Right renal pelvis (tissue), 4 donors: Measurements from ENCODE around the gene TPRA1. TPM values are rescaled to one million over a fixed set of nuclear protein-coding genes. Genes with fewer than 3 reads are reported as not detected.

Experiments used
- DNase-seq, 4 donors: peaks; one replicate each; pipeline ENCODE4 v3.0.0-alpha.2; 2013; ENCODE audit warnings: low read depth in 4 of 4, low spot score in 3 of 4, missing footprints in 1 of 4
- polyA plus RNA-seq, 4 donors: library from polyadenylated mRNA; unstranded; fragments of 120-200 nt; gene quantifications; one replicate each; pipeline ENCODE4 v1.2.1, GENCODE V29; 2013; ENCODE audit not compliant: insufficient read length in 4 of 4

Gene TPRA1
- polyA plus RNA-seq, 4 donors = 32.3 to 44.4 (median 37.9) TPM

- no peak for DNase-seq
Observed at GRCh38 chr3:127566833-127567232, 23.7 kb downstream of the TPRA1 start.

GRCh38 chr3:127565711-127566110 lies 24.8 kb downstream of the TPRA1 start:
- no peak for DNase-seq

GRCh38 chr3:127560051-127560787 lies 30.3 kb downstream of the TPRA1 start:
- DNase-seq = no peak

- no peak for DNase-seq
Observed at GRCh38 chr3:127556565-127556964, 34.0 kb downstream of the TPRA1 start.

- DNase-seq = no peak
Observed at GRCh38 chr3:127555108-127555507, 35.4 kb downstream of the TPRA1 start.

GRCh38 chr3:127552038-127552437 lies 38.5 kb downstream of the TPRA1 start:
- DNase-seq = no peak

GRCh38 chr3:127551178-127551577 lies 39.4 kb downstream of the TPRA1 start:
- no peak for DNase-seq

- no peak for DNase-seq
Observed at GRCh38 chr3:127550468-127551157, 39.9 kb downstream of the TPRA1 start.

GRCh38 chr3:127549826-127550467 lies 40.6 kb downstream of the TPRA1 start:
- no peak for DNase-seq

- peak in 3 of 4 donors; percentile 40 to 60 (median 57) for DNase-seq
Observed at GRCh38 chr3:127547761-127548605, 42.5 kb downstream of the TPRA1 start.

- DNase-seq = no peak
Observed at GRCh38 chr3:127546970-127547733, 43.4 kb downstream of the TPRA1 start.

GRCh38 chr3:127546554-127546953 lies 44.0 kb downstream of the TPRA1 start:
- no peak for DNase-seq

GRCh38 chr3:127545711-127546457 lies 44.6 kb downstream of the TPRA1 start:
- no peak for DNase-seq

- no peak for DNase-seq
Observed at GRCh38 chr3:127545216-127545615, 45.3 kb downstream of the TPRA1 start.

GRCh38 chr3:127544803-127545201 lies 45.7 kb downstream of the TPRA1 start:
- no peak for DNase-seq

GRCh38 chr3:127544192-127544802 lies 46.2 kb downstream of the TPRA1 start:
- no peak for DNase-seq

GRCh38 chr3:127543441-127543840 lies 47.1 kb downstream of the TPRA1 start:
- no peak for DNase-seq

- no peak for DNase-seq
Observed at GRCh38 chr3:127542441-127542952, 48.0 kb downstream of the TPRA1 start.

- DNase-seq = no peak
Observed at GRCh38 chr3:127541320-127541719, 49.2 kb downstream of the TPRA1 start.
